ENCODE measurements around the gene CX3CR1. TPM values are rescaled to one million over a fixed set of nuclear protein-coding genes. Genes with fewer than 3 reads are reported as not detected.
A peak's percentile ranks its signal among the peaks of the same experiment; 100 is the strongest.

Gene CX3CR1
- total and polyA plus RNA-seq, 9 of the 15 experiments (the other 6 are each of a cell fraction or from before 2014, with no cell fraction given): 0.03 to 0.21 TPM; not detected in 7

DNA sequence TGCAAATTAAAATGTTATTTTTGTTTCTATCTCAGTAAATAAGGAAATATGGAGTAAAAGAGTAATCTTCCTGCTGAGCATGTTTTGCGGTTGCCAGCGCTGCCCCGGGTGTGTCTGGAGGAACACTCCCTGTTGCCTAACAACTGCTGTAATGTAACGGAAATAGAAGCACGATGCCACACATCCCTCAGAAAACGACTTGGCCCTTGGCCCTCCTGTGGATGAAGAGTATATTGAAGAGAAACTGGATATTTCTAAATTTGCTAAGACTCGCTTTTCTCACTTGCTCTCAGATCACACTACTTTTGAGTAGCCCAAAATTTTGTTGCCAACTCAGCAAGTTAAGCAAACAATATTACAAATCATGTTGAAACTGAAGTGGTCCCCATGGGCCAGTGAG lies 18.9 kb downstream of the CX3CR1 start (continued):
- TF ChIP-seq NR2C2 (CRISPR knock-in tag; IDR thresholded peaks at IDR 0.05) (no peak), NR2C2 (tag; IDR thresholded peaks at IDR 0.05) (peak; percentile 50; the same call in 1 of the 2 replicates), THRA (IDR thresholded peaks at IDR 0.05) (no peak), ZNF639 (CRISPR knock-in tag; conservative IDR thresholded peaks at IDR 0.05 in 1 of 2, IDR thresholded peaks at IDR 0.05 in 1 of 2) (peak in 1 of 2 experiments; percentile 42; a peak in 1 of 4 replicates), GABPB2 (CRISPR knock-in tag; conservative IDR thresholded peaks at IDR 0.05) (no peak), HIVEP1 (CRISPR knock-in tag; IDR thresholded peaks at IDR 0.05) (no peak), ASH1L (IDR thresholded peaks at IDR 0.05; ENCODE audit: borderline replicate concordance, low read depth, partially characterized antibody) (no peak), ZNF408 (CRISPR knock-in tag; IDR thresholded peaks at IDR 0.05; ENCODE audit: low read depth) (no peak), ZNF444 (CRISPR knock-in tag; IDR thresholded peaks at IDR 0.05) (no peak), SMAD2 (IDR thresholded peaks at IDR 0.05; ENCODE audit: low read depth, low read length) (no peak), PHF8 (IDR thresholded peaks at IDR 0.05; ENCODE audit: borderline replicate concordance, low read length) (no peak), SAFB (IDR thresholded peaks at IDR 0.05; ENCODE audit: borderline replicate concordance, low read depth, low read length) (no peak), KDM2B (CRISPR knock-in tag; IDR thresholded peaks at IDR 0.05) (no peak), ZNF354B (CRISPR knock-in tag; IDR thresholded peaks at IDR 0.05) (no peak), MAX (CRISPR knock-in tag; IDR thresholded peaks at IDR 0.05) (0 out of 2 replicates have a peak, but pooled peaks have one; percentile 35)
- TF ChIP-seq, protein P1, sequence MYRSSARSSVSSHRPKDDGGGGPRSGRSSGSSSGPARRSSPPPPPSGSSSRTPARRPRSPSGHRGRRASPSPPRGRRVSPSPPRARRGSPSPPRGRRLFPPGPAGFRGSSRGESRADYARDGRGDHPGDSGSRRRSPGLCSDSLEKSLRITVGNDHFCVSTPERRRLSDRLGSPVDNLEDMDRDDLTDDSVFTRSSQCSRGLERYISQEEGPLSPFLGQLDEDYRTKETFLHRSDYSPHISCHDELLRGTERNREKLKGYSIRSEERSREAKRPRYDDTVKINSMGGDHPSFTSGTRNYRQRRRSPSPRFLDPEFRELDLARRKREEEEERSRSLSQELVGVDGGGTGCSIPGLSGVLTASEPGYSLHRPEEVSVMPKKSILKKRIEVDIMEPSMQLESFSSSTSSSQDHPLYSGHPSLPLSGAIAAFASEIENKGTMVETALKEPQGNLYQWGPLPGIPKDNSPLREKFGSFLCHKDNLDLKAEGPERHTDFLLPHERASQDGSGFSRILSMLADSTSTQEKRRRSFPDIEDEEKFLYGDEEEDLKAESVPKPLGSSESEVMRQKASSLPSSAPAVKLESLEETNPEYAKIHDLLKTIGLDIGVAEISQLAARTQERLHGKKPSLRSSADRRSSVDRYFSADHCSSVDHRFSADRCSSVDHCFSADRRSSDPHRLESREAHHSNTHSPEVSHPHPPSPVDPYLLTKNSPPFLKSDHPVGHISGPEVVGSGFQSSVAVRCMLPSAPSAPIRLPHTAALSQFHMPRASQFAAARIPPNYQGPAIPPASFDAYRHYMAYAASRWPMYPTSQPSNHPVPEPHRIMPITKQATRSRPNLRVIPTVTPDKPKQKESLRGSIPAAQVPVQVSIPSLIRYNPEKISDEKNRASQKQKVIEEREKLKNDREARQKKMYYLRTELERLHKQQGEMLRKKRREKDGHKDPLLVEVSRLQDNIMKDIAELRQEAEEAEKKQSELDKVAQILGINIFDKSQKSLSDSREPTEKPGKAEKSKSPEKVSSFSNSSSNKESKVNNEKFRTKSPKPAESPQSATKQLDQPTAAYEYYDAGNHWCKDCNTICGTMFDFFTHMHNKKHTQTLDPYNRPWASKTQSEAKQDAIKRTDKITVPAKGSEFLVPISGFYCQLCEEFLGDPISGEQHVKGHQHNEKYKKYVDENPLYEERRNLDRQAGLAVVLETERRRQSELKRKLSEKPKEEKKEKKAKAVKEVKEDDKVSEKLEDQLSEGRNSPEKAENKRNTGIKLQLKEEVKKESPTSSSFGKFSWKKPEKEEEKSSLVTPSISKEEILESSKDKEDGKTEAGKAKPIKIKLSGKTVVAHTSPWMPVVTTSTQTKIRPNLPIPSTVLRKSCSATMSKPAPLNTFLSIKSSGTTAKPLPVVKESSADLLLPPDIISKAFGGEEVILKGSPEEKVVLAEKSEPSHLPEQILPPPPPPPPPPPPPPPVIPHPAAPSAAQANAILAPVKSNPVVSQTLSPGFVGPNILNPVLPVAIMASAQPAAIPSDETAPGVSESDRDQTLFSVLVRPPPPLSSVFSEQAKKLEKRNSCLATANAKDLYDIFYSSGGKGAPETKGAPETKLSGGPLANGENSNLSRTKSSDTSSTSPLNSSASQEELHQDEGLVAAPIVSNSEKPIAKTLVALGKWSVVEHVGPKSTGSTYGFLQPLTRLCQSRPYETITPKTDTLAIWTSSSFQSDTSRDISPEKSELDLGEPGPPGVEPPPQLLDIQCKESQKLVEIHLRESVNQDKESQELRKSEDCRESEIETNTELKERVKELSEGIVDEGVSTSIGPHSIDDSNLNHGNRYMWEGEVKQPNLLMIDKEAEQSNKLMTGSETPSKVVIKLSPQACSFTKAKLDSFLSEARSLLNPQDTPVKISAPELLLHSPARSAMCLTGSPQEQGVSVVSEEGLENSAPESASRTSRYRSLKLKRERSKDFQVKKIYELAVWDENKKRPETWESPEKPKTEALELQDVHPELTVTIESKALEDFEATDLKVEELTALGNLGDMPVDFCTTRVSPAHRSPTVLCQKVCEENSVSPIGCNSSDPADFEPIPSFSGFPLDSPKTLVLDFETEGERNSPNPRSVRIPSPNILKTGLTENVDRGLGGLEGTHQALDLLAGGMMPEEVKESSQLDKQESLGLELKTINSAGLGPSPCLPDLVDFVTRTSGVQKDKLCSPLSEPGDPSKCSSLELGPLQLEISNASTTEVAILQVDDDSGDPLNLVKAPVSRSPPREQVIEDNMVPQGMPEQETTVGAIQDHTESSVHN (IDR thresholded peaks at IDR 0.05; ENCODE audit: borderline replicate concordance in 1 of 2, low read depth in 1 of 2): no peak
